Colonic mucosa (tissue), 4 donors: Measurements from ENCODE around the gene SMTNL1. TPM values are rescaled to one million over a fixed set of nuclear protein-coding genes. Genes with fewer than 3 reads are reported as not detected.

Experiments
- DNase-seq: peaks from one replicate; pipeline ENCODE4 v3.0.0-alpha.2; 2020
- H3K27ac ChIP-seq: fragments of 200-600 bp; one replicate; pipeline ENCODE4 v1.8.0; 2021
- H3K27me3 ChIP-seq: fragments of 200-600 bp; one replicate; pipeline ENCODE4 v1.8.0; 2021
- H3K36me3 ChIP-seq: fragments of 200-600 bp; one replicate; pipeline ENCODE4 v1.8.0; 2021
- H3K4me1 ChIP-seq: fragments of 200-600 bp; one replicate; pipeline ENCODE4 v1.8.0; 2021; ENCODE audit warnings: mild to moderate bottlenecking
- H3K4me3 ChIP-seq: fragments of 200-600 bp; one replicate; pipeline ENCODE4 v1.8.0; 2021
- H3K9ac ChIP-seq, 2 donors: one replicate each; pipeline ENCODE4 v1.7.0; 2013; ENCODE audit warnings: control low read depth in 2 of 2, low read depth in 2 of 2, low read length in 2 of 2
- H3K9me3 ChIP-seq: fragments of 200-600 bp; one replicate; pipeline ENCODE4 v1.8.0; 2021
- CTCF ChIP-seq: fragments of 200-600 bp; IDR thresholded peaks from one replicate; pipeline ENCODE4 v1.8.0; 2022; ENCODE audit warnings: antibody characterized with exemption, mild to moderate bottlenecking
- intact Hi-C: fragments of 100-400 bp; cut with DNase I; formaldehyde crosslinking; loops from one replicate; pipeline ENCODE4 v1.14.1; 2022
- total RNA-seq, 2 donors: library from RNA; stranded (reverse); fragmentation: NEBNext Ultra II Directional in 1 of 2; extraction: Animal tissue kit (Norgen Biotek cat#: 25700) in 1 of 2; gene quantifications; one replicate each; pipeline ENCODE4 v1.2.1, GENCODE V29; 2021
- donor health status: healthy.
- donor health status: DM: no; HTN: no; CAD: no.
- donor health status: DM: no; HTN: no; CAD: no.

The SMTNL1 gene
- total RNA-seq, 2 donors from 2014 or later = not detected

DNA sequence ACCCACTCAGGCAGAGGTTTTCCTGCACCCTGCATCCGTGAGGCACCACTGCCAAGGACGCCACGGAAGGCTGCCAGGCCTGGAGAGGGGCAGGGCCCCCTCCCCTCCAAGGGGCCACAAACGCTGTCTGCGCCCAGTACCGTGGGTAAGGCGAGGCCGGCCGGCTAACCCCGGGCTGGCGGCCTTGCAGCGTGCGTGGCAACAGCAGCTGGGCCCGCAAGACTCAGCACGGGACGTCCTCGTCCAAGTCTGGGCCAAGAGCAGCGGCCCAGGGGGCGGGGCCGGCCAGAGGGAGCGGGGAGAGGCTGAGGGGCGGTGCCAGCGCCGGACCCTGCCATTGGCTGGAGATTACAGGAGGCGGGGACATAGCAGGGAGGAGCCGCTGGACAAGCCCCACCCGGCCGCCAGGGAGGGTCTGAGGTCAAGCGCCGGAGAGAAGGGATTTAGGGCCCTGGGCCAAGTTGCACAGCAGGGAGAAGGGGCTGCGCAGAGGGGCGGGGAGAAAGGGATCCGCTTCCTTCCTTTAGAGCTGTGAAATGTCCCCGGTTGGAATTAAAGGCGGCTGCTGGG lies 37.9 kb upstream of the SMTNL1 start:
- Histone ChIP-seq H3K27me3 (no peaks in the 10 kb centered on the region), H3K9me3 (no peaks in the 10 kb centered on the region), H3K9ac (peak overlapping the region; percentile 38 to 78), H3K4me3 (no peak overlapping the region), H3K27ac (no peak overlapping the region), H3K36me3 (no peaks in the 10 kb centered on the region), H3K4me1 (peaks cover 5% of the 10 kb centered on the region)
- peak; percentile 97 for DNase-seq
- intact Hi-C loops = no loop called here
- no peak for TF ChIP-seq CTCF

- TF ChIP-seq CTCF = no peak
- Histone ChIP-seq H3K9ac (peak overlapping the region in 1 of 2 donors; percentile 38), H3K9me3 (no peaks in the 10 kb centered on the region), H3K4me1 (peaks cover 5% of the 10 kb centered on the region), H3K27me3 (no peaks in the 10 kb centered on the region), H3K36me3 (no peaks in the 10 kb centered on the region), H3K4me3 (no peak overlapping the region), H3K27ac (no peak overlapping the region)
- no peak for DNase-seq
- intact Hi-C loops = no loop called here
These were observed 37.4 kb upstream of the SMTNL1 start for GRCh38 chr11:57499983-57500461.

GRCh38 chr11:57500515-57500914 lies 36.9 kb upstream of the SMTNL1 start:
- peaks cover 5% of the 10 kb centered on the region for H3K4me1 ChIP-seq
- no peak overlapping the region for H3K4me3 ChIP-seq
- no peak for TF ChIP-seq CTCF
- H3K9ac ChIP-seq = peak overlapping the region in 1 of 2 donors; percentile 38
- H3K36me3 ChIP-seq = no peaks in the 10 kb centered on the region
- H3K9me3 ChIP-seq = no peaks in the 10 kb centered on the region
- no peak overlapping the region for H3K27ac ChIP-seq
- DNase-seq = no peak
- intact Hi-C loops = no loop called here
- no peaks in the 10 kb centered on the region for H3K27me3 ChIP-seq

- intact Hi-C loops = no loop called here
- Histone ChIP-seq H3K27me3 (no peaks in the 10 kb centered on the region), H3K9ac (no peak overlapping the region), H3K4me3 (no peak overlapping the region), H3K9me3 (no peaks in the 10 kb centered on the region), H3K4me1 (peaks cover 5% of the 10 kb centered on the region), H3K27ac (no peak overlapping the region), H3K36me3 (no peaks in the 10 kb centered on the region)
- no peak for DNase-seq
- TF ChIP-seq CTCF = no peak
These were observed 36.5 kb upstream of the SMTNL1 start for GRCh38 chr11:57500926-57501325.

DNA sequence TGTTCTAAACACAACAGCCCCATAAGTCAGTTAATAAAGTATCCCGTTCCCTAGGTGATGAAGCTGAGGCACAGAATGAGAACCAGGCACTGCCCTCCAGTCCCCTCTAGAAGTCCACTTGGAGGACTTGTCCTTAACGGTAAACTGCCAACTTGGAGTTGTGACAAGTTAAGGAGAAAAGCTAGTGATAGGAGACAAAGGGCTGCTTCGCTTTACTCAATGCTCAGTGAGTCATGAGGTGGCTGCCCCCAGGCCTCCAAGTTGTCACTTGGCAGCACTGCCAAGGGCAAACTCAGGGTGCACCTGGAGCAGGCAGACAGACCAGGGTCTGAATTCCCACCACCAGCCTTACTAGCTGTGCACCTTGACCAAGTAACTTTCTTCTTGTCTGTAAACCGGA lies 35.4 kb upstream of the SMTNL1 start:
- TF ChIP-seq CTCF = no peak
- H3K36me3 ChIP-seq = no peaks in the 10 kb centered on the region
- H3K9ac ChIP-seq = no peak overlapping the region
- peaks cover 5% of the 10 kb centered on the region for H3K4me1 ChIP-seq
- intact Hi-C loops = no loop called here
- no peaks in the 10 kb centered on the region for H3K9me3 ChIP-seq
- H3K27ac ChIP-seq = no peak overlapping the region
- DNase-seq = no peak
- H3K4me3 ChIP-seq = no peak overlapping the region
- H3K27me3 ChIP-seq = no peaks in the 10 kb centered on the region
